ENCODE data around the gene IL17C. TPM values are rescaled to one million over a fixed set of nuclear protein-coding genes. Genes with fewer than 3 reads are reported as not detected.

IL17C gene
- total and polyA plus RNA-seq, 10 of the 15 experiments (the other 5 are each of a cell fraction or from before 2014, with no cell fraction given) = not detected

DNA sequence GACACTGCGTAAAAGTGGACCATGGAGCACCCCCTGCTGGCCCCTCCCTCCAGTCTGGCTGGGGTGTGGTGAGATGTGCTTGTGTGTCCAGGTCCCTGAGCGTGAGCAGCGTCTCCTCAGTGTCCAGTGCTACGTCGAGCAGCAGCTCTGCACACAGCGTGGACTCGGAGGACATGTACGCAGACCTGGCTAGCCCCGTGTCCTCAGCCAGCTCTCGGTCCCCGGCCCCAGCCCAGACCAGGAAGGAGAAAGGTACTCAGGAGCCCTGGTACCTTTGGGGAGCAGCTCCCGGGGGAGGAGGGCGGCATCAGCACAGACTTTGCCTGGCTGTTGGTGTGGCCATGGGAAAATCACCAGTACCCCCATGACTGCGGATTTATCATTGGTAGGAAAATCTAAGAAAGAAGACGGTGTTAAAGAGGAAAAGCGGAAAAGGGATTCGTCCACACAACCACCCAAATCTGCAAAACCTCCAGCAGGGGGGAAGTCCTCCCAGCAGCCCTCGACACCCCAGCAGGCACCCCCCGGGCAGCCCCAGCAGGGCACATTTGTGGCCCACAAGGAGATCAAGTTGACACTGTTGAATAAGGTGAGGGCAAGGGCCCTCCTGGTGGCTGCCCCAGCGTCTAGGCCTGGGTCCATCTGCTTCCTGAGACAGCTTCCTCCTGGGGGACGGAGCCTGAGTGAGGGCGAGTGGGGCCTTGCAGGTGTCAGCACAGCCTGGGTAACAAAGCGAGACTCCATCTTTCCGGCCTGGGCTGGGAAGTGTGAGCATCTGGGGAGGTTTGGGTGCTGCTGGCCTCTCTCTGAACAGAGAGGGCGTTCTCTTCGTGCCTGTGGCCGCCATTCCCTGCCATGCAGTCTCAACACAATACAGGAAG is 10.6 kb upstream of the IL17C start:
- DNase-seq (ENCODE audit: low read depth, low spot score) (no peak), ATAC-seq (no peak), FAIRE-seq (no peak)
- H4K20me1 ChIP-seq (ENCODE audit: control insufficient read depth, insufficient read depth) = no peaks in the 10 kb centered on the region
- no peak overlapping the region for H2AFZ ChIP-seq (ENCODE audit: control insufficient read depth, low read depth, low read length)
- H3K4me1 ChIP-seq (ENCODE audit: control insufficient read depth, insufficient read depth, low read length) = no peaks in the 10 kb centered on the region
- peaks cover 11 to 55% of the 10 kb centered on the region in 2 experiments; a peak in 3 of 4 replicates for H3K36me3 ChIP-seq (ENCODE audit: control insufficient read depth in 2 of 2, insufficient read depth in 2 of 2, low read length in 1 of 2)
- WGBS (ENCODE audit: insufficient coverage, insufficient replicate concordance, low lambda C conversion rate, missing lambda C conversion rate) = 93% methylated on average over 26 of the region's 27 CpGs
- no TSS peak for BruUV-seq (replicated peaks)
- H3K79me2 ChIP-seq (ENCODE audit: control insufficient read depth, insufficient read depth, low read length) = no peaks in the 10 kb centered on the region
- in situ Hi-C loops (cut with MboI) (no loop called here), intact Hi-C loops (cut with micrococcal nuclease; ENCODE audit: unreplicated experiment) (no loop called here)
- H3K9ac ChIP-seq (ENCODE audit: control insufficient read depth, insufficient read depth, low read length) = no peak overlapping the region
- no peaks in the 10 kb centered on the region for H3K27me3 ChIP-seq (replicated peaks in 1 of 2; ENCODE audit: control insufficient read depth in 2 of 2, insufficient read depth in 2 of 2, low read length in 1 of 2)
- H3K4me3 ChIP-seq = no peak overlapping the region
- no peak overlapping the region for H3K27ac ChIP-seq (ENCODE audit: control insufficient read depth, insufficient read depth)
- ChIA-PET POLR2A (no interaction called here), CTCF (no interaction called here), RAD21 (ENCODE audit: unreplicated experiment) (no interaction called here), SMC1A (ENCODE audit: uncharacterized antibody, unreplicated experiment) (no interaction called here)
- H3K9me3 ChIP-seq (replicated peaks; ENCODE audit: control insufficient read depth, insufficient read depth, low read length) = no peaks in the 10 kb centered on the region
- no peak overlapping the region for H3K4me2 ChIP-seq (ENCODE audit: control insufficient read depth, insufficient read depth)
- no peak for TF ChIP-seq CBX3 (IDR thresholded peaks at IDR 0.05; ENCODE audit: borderline replicate concordance, low read depth)

DNA sequence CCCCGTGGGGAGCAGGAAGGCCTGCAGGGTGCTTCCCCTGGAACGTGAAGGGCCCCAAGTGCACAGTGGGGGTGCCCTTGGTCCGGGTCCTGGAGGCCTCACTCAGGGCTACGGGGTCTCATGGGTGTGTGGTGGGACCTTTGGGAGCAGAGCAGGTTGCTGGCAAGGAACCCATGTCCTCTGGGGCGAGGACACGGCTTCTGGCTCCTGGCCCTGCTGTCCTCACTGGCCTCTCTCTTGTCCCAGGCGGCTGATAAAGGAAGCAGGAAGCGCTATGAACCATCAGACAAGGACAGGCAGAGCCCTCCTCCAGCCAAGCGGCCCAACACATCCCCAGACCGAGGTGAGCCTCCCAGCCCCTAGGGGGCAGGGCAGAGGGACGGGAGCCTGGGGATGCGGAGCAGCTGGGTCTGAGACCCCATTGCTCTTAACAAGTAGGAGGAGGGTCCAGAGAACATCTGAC is 9.8 kb upstream of the IL17C start:
- BruUV-seq (replicated peaks) = no TSS peak
- CTCF ChIA-PET = interaction anchor here (1.1 to 1.2 kb wide), 2 partner anchors 58 to 588 kb away, joined by 4 to 5 read pairs; partner anchors contain the start of gene ZC3H18
- ATAC-seq (peak; percentile 41), DNase-seq (ENCODE audit: low read depth, low spot score) (no peak), FAIRE-seq (no peak)
- no peak overlapping the region for H3K9ac ChIP-seq (ENCODE audit: control insufficient read depth, insufficient read depth, low read length)
- TF ChIP-seq, protein P1, sequence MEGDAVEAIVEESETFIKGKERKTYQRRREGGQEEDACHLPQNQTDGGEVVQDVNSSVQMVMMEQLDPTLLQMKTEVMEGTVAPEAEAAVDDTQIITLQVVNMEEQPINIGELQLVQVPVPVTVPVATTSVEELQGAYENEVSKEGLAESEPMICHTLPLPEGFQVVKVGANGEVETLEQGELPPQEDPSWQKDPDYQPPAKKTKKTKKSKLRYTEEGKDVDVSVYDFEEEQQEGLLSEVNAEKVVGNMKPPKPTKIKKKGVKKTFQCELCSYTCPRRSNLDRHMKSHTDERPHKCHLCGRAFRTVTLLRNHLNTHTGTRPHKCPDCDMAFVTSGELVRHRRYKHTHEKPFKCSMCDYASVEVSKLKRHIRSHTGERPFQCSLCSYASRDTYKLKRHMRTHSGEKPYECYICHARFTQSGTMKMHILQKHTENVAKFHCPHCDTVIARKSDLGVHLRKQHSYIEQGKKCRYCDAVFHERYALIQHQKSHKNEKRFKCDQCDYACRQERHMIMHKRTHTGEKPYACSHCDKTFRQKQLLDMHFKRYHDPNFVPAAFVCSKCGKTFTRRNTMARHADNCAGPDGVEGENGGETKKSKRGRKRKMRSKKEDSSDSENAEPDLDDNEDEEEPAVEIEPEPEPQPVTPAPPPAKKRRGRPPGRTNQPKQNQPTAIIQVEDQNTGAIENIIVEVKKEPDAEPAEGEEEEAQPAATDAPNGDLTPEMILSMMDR (IDR thresholded peaks at IDR 0.05 in 2 of 3, conservative IDR thresholded peaks at IDR 0.05 in 1 of 3; ENCODE audit: control insufficient read depth in 2 of 3, extremely low read depth in 1 of 3, insufficient read depth in 1 of 3, low read depth in 3 of 3, low read length in 3 of 3) = peak; percentile 25 to 55 (median 38); a peak in 5 of 6 replicates
- TF ChIP-seq, protein P2, sequence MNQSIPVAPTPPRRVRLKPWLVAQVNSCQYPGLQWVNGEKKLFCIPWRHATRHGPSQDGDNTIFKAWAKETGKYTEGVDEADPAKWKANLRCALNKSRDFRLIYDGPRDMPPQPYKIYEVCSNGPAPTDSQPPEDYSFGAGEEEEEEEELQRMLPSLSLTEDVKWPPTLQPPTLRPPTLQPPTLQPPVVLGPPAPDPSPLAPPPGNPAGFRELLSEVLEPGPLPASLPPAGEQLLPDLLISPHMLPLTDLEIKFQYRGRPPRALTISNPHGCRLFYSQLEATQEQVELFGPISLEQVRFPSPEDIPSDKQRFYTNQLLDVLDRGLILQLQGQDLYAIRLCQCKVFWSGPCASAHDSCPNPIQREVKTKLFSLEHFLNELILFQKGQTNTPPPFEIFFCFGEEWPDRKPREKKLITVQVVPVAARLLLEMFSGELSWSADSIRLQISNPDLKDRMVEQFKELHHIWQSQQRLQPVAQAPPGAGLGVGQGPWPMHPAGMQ (IDR thresholded peaks at IDR 0.05; ENCODE audit: borderline replicate concordance) = no peak
- in situ Hi-C loops (cut with MboI) (no loop called here), intact Hi-C loops (cut with micrococcal nuclease; ENCODE audit: unreplicated experiment) (no loop called here)
- H4K20me1 ChIP-seq (ENCODE audit: control insufficient read depth, insufficient read depth) = no peaks in the 10 kb centered on the region
- H3K4me3 ChIP-seq = no peak overlapping the region
- POLR2A ChIA-PET = no interaction called here
- no peak overlapping the region for H3K27ac ChIP-seq (ENCODE audit: control insufficient read depth, insufficient read depth)
- H3K27me3 ChIP-seq (replicated peaks in 1 of 2; ENCODE audit: control insufficient read depth in 2 of 2, insufficient read depth in 2 of 2, low read length in 1 of 2) = no peaks in the 10 kb centered on the region
- 85% methylated on average over 10 of the region's 12 CpGs for WGBS (ENCODE audit: insufficient coverage, insufficient replicate concordance, low lambda C conversion rate, missing lambda C conversion rate)
- H3K36me3 ChIP-seq (ENCODE audit: control insufficient read depth in 2 of 2, insufficient read depth in 2 of 2, low read length in 1 of 2) = peaks cover 7 to 47% of the 10 kb centered on the region in 2 experiments; a peak in 3 of 4 replicates
- no peaks in the 10 kb centered on the region for H3K9me3 ChIP-seq (replicated peaks; ENCODE audit: control insufficient read depth, insufficient read depth, low read length)
- no peak overlapping the region for H3K4me2 ChIP-seq (ENCODE audit: control insufficient read depth, insufficient read depth)
- H3K4me1 ChIP-seq (ENCODE audit: control insufficient read depth, insufficient read depth, low read length) = peaks cover 4% of the 10 kb centered on the region
- no peak overlapping the region for H2AFZ ChIP-seq (ENCODE audit: control insufficient read depth, low read depth, low read length)
- RAD21 ChIA-PET (ENCODE audit: unreplicated experiment) = interaction anchor here (1.1 kb wide), 1 partner anchor 57 kb away, joined by 3 read pairs; no protein-coding TSS in a partner anchor
- SMC1A ChIA-PET (ENCODE audit: uncharacterized antibody, unreplicated experiment) = no interaction called here
- H3K79me2 ChIP-seq (ENCODE audit: control insufficient read depth, insufficient read depth, low read length) = no peaks in the 10 kb centered on the region
